Measurements from ENCODE around the gene MAP1LC3B2. TPM values are rescaled to one million over a fixed set of nuclear protein-coding genes. Genes with fewer than 3 reads are reported as not detected.
A peak's percentile ranks its signal among the peaks of the same experiment; 100 is the strongest.

The MAP1LC3B2 gene
- total and polyA plus RNA-seq, 12 donors = 0.59 to 4.6 (median 2.2) TPM

GRCh38 chr12:116614194-116614915 lies 55.2 kb downstream of the MAP1LC3B2 start:
- DNase-seq (no peak), ATAC-seq (no peak)
- Histone ChIP-seq H3K4me1 (peaks cover 0 to 22% (median 14%) of the 10 kb centered on the region in 9 donors), H3K4me3 (no peak overlapping the region), H3K36me3 (no peaks in the 10 kb centered on the region), H3K27ac (no peak overlapping the region), H3K27me3 (peaks cover 0 to 3% (median 0%) of the 10 kb centered on the region in 7 donors), H3K9me3 (peaks cover 0 to 8% (median 0%) of the 10 kb centered on the region in 11 donors)
- intact Hi-C loops (cut with DNase I) = loop anchor here in 1 of 10 donors (10.0 kb wide), 1 partner anchor 80 kb away; no protein-coding TSS in a partner anchor
- WGBS, 2 donors = 87% methylated on average over 11 of the region's 11 CpGs
- no peak for TF ChIP-seq CTCF (IDR thresholded peaks at IDR 0.05)

DNA sequence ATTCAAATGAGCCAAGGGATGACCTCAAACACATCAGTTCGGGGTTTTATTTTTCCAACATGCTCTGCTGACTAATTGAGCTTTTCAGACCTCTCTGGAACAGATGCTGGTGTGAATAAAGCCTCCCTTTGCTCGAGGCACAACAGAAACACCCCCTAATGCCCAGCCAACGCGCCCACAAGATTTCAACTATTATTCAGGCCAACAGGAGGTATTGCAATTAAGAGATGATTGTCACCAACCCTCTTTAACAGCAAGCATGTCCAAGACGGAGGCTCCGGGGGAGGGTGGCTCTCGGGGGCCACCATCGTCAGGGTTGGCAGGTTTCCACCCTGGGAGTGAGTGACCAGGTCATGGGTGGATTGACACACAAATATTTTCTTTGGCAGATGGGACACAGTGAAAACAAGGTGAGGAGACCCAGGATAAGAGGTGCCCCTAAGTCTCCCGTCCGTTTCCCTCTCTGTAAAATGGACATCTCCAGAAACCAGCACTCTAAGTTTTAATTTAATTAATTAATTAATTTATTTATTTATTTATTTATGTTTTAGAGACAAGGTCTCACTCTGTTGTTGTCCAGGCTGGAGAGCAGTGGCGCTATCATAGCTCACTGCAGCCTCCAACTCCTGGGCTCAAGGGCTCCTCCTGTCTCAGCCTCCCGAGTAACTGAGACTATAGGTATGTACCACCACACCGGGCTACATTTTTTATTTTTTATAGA lies 56.1 kb downstream of the MAP1LC3B2 start:
- Histone ChIP-seq H3K4me1 (peaks cover 0 to 19% (median 10%) of the 10 kb centered on the region in 9 donors), H3K36me3 (no peaks in the 10 kb centered on the region), H3K27me3 (peaks cover 0 to 3% (median 0%) of the 10 kb centered on the region in 7 donors), H3K4me3 (no peak overlapping the region), H3K9me3 (peaks cover 0 to 8% (median 0%) of the 10 kb centered on the region in 11 donors), H3K27ac (no peak overlapping the region)
- TF ChIP-seq CTCF (IDR thresholded peaks at IDR 0.05) = no peak
- intact Hi-C loops (cut with DNase I) = loop anchor here in 1 of 10 donors (10.0 kb wide), 1 partner anchor 80 kb away; no protein-coding TSS in a partner anchor
- DNase-seq = no peak
- WGBS, 2 donors = 61 to 64% methylated on average over 13 of the region's 13 CpGs
- no peak for ATAC-seq

DNA sequence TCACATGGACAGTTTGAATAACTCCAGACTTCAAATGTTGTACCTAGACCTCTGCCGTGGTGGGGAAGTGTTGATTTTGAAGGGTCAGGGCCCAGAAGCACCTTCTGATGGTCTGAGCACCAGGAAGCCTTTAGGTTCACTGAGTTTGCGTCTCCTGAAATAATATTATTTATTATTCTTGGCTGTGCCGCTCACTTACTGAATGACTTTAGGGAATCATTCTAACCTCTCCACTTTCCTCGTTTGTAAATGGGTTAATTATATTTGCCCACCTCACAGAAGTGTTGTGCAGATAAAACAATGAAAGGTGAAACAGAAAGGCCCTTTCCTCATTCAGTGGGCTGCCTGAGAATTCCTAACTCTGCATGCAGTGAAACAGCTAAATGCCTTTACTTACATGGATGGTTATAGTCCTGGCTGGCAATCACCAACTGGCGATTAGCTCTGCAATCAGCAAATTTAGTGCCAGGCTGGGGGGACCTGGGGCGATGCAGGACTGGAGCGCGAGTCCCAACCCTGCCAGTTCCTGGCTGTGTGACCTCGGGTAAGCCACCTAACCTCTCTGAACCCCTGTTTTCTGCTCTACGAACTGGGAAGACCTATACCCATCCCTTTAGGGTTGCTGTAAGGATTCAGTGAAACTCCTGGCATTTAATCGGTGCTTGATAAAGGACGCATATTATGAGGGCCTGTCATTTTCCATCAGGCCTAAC lies 57.5 kb downstream of the MAP1LC3B2 start:
- H3K27me3 ChIP-seq = peaks cover 0 to 3% (median 0%) of the 10 kb centered on the region in 7 donors
- H3K36me3 ChIP-seq = no peaks in the 10 kb centered on the region
- H3K4me1 ChIP-seq = peaks cover 0 to 16% (median 6%) of the 10 kb centered on the region in 9 donors
- H3K27ac ChIP-seq = no peak overlapping the region
- no peak for ATAC-seq
- 78 to 84% methylated on average over 12 of the region's 12 CpGs for WGBS, 2 donors
- intact Hi-C loops (cut with DNase I) = loop anchor here in 1 of 10 donors (10.0 kb wide), 1 partner anchor 78 kb away; no protein-coding TSS in a partner anchor
- H3K9me3 ChIP-seq = peaks cover 0 to 8% (median 0%) of the 10 kb centered on the region in 11 donors
- H3K4me3 ChIP-seq = no peak overlapping the region
- no peak for TF ChIP-seq CTCF (IDR thresholded peaks at IDR 0.05)
- DNase-seq = no peak

DNA sequence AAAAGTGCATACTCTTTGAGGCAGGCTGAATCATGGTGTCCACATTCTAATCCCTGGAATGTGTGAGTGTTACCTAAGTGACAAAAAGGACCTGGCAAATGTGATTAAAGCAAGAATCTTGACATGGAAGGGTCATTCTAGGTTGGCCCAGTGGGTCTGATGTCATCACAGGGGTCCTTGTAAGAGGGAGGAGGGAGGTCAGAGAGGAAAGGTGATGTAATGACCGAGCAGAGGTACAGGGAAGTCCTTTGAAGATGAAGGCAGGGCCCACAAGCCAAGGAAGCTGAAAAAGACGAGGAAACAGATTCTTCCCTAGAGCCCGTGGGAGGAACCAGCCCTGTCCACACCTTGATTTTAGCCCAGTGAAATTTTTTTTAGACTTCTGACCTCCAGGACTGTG lies 60.1 kb downstream of the MAP1LC3B2 start:
- Histone ChIP-seq H3K27ac (no peak overlapping the region), H3K27me3 (peaks cover 0 to 3% (median 0%) of the 10 kb centered on the region in 7 donors), H3K9me3 (peaks cover 0 to 18% (median 0%) of the 10 kb centered on the region in 11 donors), H3K36me3 (no peaks in the 10 kb centered on the region), H3K4me3 (no peak overlapping the region), H3K4me1 (peaks cover 0 to 16% (median 6%) of the 10 kb centered on the region in 9 donors)
- intact Hi-C loops (cut with DNase I) = loop anchor here in 1 of 10 donors (10.0 kb wide), 1 partner anchor 76 kb away; no protein-coding TSS in a partner anchor
- no peak for TF ChIP-seq CTCF (IDR thresholded peaks at IDR 0.05)
- WGBS, 2 donors = 61 to 66% methylated on average over 3 of the region's 3 CpGs
- DNase-seq (no peak), ATAC-seq (peak in 3 of 8 donors; percentile 9 to 56 (median 33))
